ENCODE data around the gene WNT5A. TPM values are rescaled to one million over a fixed set of nuclear protein-coding genes. Genes with fewer than 3 reads are reported as not detected.

The WNT5A gene
- total RNA-seq, 4 donors from 2014 or later: 3.1 to 46.3 (median 11.3) TPM

DNA sequence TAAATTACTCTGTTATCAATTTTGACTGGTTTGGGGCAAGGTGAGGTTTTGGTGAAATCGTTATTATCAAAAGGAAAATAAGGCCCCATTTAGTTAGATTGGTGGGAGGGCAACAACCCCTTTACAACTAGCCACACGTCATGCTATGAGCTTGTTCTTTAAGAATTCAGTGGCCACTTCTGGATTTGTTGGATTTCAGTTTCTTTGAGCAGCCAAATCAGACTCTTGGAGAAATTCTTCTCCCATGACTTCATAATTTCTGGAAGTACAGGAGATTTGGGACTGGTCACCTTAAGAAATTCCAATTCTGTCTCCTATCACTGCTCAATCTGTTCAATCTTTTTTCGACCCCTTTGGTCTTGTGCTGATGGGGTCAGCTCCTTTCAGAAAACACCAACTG is 14.8 kb upstream of the WNT5A start:
- Histone ChIP-seq H3K9me3 (no peaks in the 10 kb centered on the region), H3K4me3 (no peak overlapping the region), H3K27me3 (no peaks in the 10 kb centered on the region), H3K36me3 (no peaks in the 10 kb centered on the region), H3K4me1 (no peaks in the 10 kb centered on the region), H3K27ac (no peak overlapping the region)
- 68 to 88% methylated on average over 2 to 3 of the region's 3 CpGs for WGBS, 2 donors (ENCODE audit: low coverage in 1 of 2)
- no peak for ATAC-seq
- TF ChIP-seq POLR2AphosphoS5 (IDR thresholded peaks at IDR 0.05): no peak
- no peak for TF ChIP-seq EP300 (IDR thresholded peaks at IDR 0.05)
- TF ChIP-seq, protein P1, sequence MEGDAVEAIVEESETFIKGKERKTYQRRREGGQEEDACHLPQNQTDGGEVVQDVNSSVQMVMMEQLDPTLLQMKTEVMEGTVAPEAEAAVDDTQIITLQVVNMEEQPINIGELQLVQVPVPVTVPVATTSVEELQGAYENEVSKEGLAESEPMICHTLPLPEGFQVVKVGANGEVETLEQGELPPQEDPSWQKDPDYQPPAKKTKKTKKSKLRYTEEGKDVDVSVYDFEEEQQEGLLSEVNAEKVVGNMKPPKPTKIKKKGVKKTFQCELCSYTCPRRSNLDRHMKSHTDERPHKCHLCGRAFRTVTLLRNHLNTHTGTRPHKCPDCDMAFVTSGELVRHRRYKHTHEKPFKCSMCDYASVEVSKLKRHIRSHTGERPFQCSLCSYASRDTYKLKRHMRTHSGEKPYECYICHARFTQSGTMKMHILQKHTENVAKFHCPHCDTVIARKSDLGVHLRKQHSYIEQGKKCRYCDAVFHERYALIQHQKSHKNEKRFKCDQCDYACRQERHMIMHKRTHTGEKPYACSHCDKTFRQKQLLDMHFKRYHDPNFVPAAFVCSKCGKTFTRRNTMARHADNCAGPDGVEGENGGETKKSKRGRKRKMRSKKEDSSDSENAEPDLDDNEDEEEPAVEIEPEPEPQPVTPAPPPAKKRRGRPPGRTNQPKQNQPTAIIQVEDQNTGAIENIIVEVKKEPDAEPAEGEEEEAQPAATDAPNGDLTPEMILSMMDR (IDR thresholded peaks at IDR 0.05): no peak
- no peak for TF ChIP-seq POLR2A (IDR thresholded peaks at IDR 0.05)

DNA sequence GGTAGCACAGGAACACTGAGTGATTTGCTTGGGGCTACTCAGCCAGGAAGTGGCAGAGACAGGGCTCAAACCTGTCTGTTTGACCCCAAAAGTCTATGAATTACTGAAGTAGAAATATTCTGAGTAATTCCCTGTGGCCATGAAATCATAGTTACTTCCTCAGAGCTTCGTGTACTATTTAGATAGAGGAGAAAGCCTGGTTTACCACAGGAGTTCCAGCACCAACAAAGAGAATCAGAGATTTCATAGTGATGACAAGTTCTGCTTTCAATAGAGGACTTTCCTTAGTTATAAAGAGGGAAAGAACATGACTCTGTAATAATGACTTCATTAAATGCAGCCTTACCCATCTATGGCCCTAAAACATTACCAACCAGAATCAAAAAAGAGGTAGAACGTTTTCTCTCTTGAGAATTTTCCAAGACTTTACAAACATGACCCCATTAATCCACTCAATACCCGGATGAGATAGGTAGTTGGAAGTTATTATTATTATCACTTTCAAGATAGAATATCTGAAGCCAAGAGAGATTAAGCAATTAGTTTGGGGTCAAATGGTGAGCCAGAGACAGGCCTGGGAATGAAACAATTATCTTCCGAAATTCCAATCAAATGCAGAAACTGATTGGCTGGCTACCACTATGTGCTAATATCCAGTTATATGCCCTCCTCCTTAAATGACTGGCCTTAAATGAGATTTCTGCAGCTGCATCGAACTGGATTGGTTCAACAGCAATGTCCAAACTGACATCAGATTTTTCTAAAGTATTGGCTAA is 13.6 kb upstream of the WNT5A start:
- ATAC-seq: no peak
- 68 to 75% methylated on average over 4 of the region's 5 CpGs for WGBS, 2 donors (ENCODE audit: low coverage in 1 of 2)
- H3K27me3 ChIP-seq: no peaks in the 10 kb centered on the region

DNA sequence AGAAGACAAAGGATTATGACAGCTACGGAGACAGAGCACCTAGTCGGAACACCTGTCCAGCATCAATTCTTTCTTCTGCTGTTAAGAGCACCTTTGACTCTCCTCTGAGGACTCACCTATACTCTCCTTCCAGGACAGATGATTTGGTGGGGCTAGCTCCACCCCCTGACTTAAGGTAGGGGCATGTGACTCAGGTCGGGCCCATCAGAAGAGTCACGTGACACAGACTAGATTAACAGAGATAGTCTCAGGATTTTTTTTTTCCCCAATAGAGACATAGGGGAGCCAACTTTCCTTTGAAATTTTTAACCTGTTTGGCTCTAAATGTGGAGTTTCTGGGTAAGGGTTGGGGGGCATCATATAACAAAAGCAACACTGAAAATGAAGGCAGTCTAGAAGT is 11.4 kb upstream of the WNT5A start:
- Histone ChIP-seq H3K4me3 (no peak overlapping the region), H3K9me3 (no peaks in the 10 kb centered on the region), H3K4me1 (no peaks in the 10 kb centered on the region), H3K27me3 (no peaks in the 10 kb centered on the region), H3K27ac (no peak overlapping the region), H3K36me3 (no peaks in the 10 kb centered on the region)
- no peak for ATAC-seq
- TF ChIP-seq EP300 (IDR thresholded peaks at IDR 0.05): no peak
- no peak for TF ChIP-seq POLR2AphosphoS5 (IDR thresholded peaks at IDR 0.05)
- TF ChIP-seq, protein P1 (IDR thresholded peaks at IDR 0.05): no peak
- TF ChIP-seq POLR2A (IDR thresholded peaks at IDR 0.05): no peak
- 79 to 86% methylated on average over 3 to 4 of the region's 4 CpGs for WGBS, 2 donors (ENCODE audit: low coverage in 1 of 2)

More for the DNA sequence above, 13.6 kb upstream of the WNT5A start:
- Histone ChIP-seq H3K27ac (no peak overlapping the region), H3K4me3 (no peak overlapping the region), H3K36me3 (no peaks in the 10 kb centered on the region), H3K9me3 (no peaks in the 10 kb centered on the region), H3K4me1 (no peaks in the 10 kb centered on the region)
- TF ChIP-seq POLR2A (IDR thresholded peaks at IDR 0.05) (no peak), POLR2AphosphoS5 (IDR thresholded peaks at IDR 0.05) (no peak), EP300 (IDR thresholded peaks at IDR 0.05) (no peak)
- TF ChIP-seq, protein P1 (IDR thresholded peaks at IDR 0.05): no peak

DNA sequence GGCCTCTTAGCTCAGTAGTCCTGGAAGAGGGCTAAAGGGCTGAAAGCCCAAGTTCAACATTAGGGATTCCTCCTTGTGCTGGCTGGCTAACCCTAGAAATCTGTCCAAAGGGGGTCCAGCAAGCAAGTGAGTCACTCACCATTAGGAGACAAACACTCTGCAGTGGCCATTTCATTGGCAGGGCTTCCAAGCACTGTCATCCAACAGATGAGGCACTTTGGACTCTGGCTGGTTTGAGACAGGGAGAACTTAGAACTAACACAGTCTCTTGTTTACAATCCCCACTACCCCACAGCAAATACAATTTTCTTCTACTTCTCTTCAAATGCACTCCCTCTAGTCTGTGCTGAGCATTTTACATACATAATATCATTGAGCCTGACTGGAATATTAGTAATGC is 10.1 kb upstream of the WNT5A start:
- TF ChIP-seq POLR2A (IDR thresholded peaks at IDR 0.05) (no peak), EP300 (IDR thresholded peaks at IDR 0.05) (no peak), POLR2AphosphoS5 (IDR thresholded peaks at IDR 0.05) (no peak)
- TF ChIP-seq, protein P1 (IDR thresholded peaks at IDR 0.05): no peak
- Histone ChIP-seq H3K4me1 (no peaks in the 10 kb centered on the region), H3K4me3 (no peak overlapping the region), H3K36me3 (no peaks in the 10 kb centered on the region), H3K27me3 (no peaks in the 10 kb centered on the region), H3K9me3 (no peaks in the 10 kb centered on the region), H3K27ac (no peak overlapping the region)
- no peak for ATAC-seq

DNA sequence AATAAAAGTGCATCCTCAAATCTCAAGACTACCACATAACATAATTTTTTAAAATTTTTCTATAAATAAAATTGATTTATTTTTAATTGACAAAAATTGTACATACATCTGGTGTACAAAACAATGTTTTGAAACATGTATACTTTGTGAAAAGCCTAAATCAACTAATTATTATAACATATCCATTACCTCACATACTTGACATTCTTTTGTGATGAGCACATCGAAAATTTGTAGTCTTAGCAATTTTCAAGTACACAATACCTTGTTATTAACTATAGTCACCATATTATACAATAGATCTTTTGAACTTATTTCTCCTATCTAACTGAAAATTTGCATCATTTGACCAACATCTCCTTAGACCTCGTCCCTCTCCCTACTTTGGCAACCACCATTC is 7.9 kb upstream of the WNT5A start:
- Histone ChIP-seq H3K27ac (no peak overlapping the region), H3K27me3 (no peaks in the 10 kb centered on the region), H3K36me3 (no peaks in the 10 kb centered on the region), H3K4me3 (no peak overlapping the region), H3K9me3 (no peaks in the 10 kb centered on the region), H3K4me1 (no peaks in the 10 kb centered on the region)
- no peak for TF ChIP-seq POLR2AphosphoS5 (IDR thresholded peaks at IDR 0.05)
- TF ChIP-seq POLR2A (IDR thresholded peaks at IDR 0.05): no peak
- TF ChIP-seq, protein P1 (IDR thresholded peaks at IDR 0.05): no peak
- TF ChIP-seq EP300 (IDR thresholded peaks at IDR 0.05): no peak
- ATAC-seq: no peak
- 83 to 88% methylated on average over 2 of the region's 2 CpGs for WGBS, 2 donors (ENCODE audit: low coverage in 1 of 2)
